Measurements from ENCODE around the gene THRSP.

THRSP gene

DNA sequence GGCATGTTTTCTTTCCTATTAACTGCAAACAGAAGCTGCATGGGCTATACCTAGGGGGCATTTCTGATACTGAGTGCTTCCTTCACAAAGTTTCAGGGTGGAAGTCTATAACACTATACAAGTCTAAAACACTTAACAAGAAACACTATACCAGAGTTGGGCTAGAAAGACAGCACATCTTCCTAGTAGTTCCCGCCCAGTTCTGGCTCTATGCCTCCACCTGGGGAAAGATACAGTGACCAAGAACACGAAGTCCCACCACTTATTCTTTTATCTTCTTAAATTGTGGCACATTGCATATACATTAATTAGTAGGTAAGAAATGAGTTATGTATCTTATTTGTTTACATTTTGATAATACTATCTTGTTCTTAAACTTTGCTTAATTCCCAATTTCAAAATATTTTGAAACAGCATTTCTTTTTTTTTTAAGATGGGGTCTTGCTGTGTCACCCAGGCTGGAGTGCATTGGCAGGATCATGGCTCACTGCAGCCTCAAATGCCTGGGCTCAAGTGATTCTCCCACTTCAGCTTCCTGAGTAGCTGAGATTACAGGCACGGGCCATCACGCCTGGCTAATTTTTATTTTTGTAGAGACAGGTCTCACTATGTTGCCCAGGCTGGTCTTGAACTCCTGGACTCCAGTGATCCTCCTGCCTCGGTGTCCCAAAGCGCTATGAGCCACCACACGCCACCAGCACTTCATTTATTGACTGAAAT lies 34.2 kb downstream of the THRSP start:
- H3K27ac ChIP-seq (ENCODE audit: low read depth, low read length): no peak overlapping the region
- no peak overlapping the region for H3K4me3 ChIP-seq (ENCODE audit: low read depth, low read length)
- H3K9ac ChIP-seq (ENCODE audit: low read length): no peak overlapping the region
- H3K9me3 ChIP-seq (ENCODE audit: control insufficient read depth, insufficient read depth, low read depth, low read length): no peaks in the 10 kb centered on the region
- H3K27me3 ChIP-seq (ENCODE audit: control insufficient read depth, insufficient read depth, low read length): no peaks in the 10 kb centered on the region
- peaks cover 37% of the 10 kb centered on the region for H3K36me3 ChIP-seq (ENCODE audit: control insufficient read depth, insufficient read depth, low read length)
- H3K4me1 ChIP-seq (ENCODE audit: control insufficient read depth, insufficient read depth, low read length): no peaks in the 10 kb centered on the region

DNA sequence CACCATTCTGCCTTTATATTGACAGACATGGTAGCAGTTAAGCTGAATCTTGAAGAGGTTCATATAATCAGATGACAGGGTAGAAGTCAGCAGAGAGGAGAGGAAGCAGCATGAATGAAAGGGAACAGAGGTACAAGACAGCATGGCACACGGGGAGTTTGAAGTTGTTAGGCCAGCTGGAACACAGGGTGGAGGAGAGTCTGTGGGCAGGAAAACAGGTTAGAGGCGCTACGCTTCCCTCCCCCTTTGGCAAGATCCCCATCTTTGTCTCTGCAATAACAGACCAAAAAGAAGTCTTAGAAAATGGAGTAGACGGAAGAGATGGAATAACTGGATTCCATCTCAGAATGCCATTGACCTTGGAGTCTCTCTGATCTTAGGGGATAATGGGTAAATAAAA lies 36.0 kb downstream of the THRSP start:
- no peak overlapping the region for H3K27ac ChIP-seq (ENCODE audit: low read depth, low read length)
- peaks cover 53% of the 10 kb centered on the region for H3K36me3 ChIP-seq (ENCODE audit: control insufficient read depth, insufficient read depth, low read length)
- H3K4me1 ChIP-seq (ENCODE audit: control insufficient read depth, insufficient read depth, low read length): no peaks in the 10 kb centered on the region
- H3K27me3 ChIP-seq (ENCODE audit: control insufficient read depth, insufficient read depth, low read length): no peaks in the 10 kb centered on the region
- no peak overlapping the region for H3K9ac ChIP-seq (ENCODE audit: low read length)
- no peak overlapping the region for H3K4me3 ChIP-seq (ENCODE audit: low read depth, low read length)
- H3K9me3 ChIP-seq (ENCODE audit: control insufficient read depth, insufficient read depth, low read depth, low read length): no peaks in the 10 kb centered on the region

DNA sequence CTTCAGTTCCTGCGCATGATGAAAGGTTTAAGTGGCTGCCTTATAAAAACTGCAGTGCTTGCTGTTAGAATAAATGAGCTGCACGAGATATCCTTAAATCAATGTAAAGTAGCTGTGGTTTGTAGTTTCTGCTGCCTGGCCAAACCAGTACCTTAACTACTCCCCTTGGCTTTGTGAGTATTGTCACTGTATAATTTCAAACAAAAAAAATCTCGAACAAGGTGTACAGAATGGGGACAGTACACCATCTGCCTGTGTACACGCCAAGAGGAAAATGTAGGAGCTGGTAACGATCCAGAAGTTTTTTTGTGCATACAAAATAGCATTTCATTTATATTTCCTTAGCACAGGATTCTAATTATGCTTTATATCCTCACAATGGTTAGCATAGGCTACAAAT lies 36.6 kb downstream of the THRSP start:
- Histone ChIP-seq H3K27me3 (ENCODE audit: control insufficient read depth, insufficient read depth, low read length) (no peaks in the 10 kb centered on the region), H3K9me3 (ENCODE audit: control insufficient read depth, insufficient read depth, low read depth, low read length) (no peaks in the 10 kb centered on the region), H3K4me1 (ENCODE audit: control insufficient read depth, insufficient read depth, low read length) (no peaks in the 10 kb centered on the region), H3K4me3 (ENCODE audit: low read depth, low read length) (no peak overlapping the region), H3K27ac (ENCODE audit: low read depth, low read length) (no peak overlapping the region), H3K36me3 (ENCODE audit: control insufficient read depth, insufficient read depth, low read length) (peaks cover 58% of the 10 kb centered on the region), H3K9ac (ENCODE audit: low read length) (no peak overlapping the region)

DNA sequence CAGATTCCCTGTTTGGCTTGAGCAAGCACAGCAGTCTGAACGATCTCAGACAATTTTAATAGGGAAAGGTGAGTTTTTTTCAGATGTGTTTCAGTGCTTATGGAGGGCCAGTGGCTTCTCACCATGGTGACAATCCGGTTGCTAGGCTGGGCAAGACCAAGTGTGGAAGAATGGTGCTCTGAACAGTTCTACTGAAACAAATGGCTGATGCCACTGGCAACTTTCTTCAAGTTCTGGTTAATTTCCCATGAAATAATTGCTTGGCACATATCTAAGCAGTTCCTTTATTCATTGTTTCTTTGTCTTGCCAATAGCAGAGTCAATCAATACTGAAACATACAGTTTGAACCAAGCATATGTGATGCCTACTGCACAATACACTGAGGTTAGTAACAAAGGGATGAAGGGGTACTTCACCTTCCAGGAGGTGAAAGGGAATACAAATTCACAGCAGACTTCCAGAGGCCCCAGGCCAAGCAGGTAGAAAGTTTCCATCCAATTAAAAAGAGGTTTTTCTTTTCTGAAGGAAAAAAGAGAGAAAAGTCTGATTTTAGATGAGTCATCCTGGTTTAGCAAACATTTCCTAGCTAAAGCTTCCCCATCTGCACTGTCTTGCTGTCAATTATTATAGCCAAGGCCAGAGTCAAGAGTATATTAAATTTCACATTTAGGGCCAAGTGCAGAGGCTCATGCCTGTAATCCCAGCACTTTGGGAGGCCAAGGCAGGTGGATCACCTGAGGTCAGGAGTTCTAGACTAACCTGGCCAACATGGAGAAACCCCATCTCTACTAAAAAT lies 37.2 kb downstream of the THRSP start:
- H3K27me3 ChIP-seq (ENCODE audit: control insufficient read depth, insufficient read depth, low read length): no peaks in the 10 kb centered on the region
- H3K36me3 ChIP-seq (ENCODE audit: control insufficient read depth, insufficient read depth, low read length): peaks cover 60% of the 10 kb centered on the region

DNA sequence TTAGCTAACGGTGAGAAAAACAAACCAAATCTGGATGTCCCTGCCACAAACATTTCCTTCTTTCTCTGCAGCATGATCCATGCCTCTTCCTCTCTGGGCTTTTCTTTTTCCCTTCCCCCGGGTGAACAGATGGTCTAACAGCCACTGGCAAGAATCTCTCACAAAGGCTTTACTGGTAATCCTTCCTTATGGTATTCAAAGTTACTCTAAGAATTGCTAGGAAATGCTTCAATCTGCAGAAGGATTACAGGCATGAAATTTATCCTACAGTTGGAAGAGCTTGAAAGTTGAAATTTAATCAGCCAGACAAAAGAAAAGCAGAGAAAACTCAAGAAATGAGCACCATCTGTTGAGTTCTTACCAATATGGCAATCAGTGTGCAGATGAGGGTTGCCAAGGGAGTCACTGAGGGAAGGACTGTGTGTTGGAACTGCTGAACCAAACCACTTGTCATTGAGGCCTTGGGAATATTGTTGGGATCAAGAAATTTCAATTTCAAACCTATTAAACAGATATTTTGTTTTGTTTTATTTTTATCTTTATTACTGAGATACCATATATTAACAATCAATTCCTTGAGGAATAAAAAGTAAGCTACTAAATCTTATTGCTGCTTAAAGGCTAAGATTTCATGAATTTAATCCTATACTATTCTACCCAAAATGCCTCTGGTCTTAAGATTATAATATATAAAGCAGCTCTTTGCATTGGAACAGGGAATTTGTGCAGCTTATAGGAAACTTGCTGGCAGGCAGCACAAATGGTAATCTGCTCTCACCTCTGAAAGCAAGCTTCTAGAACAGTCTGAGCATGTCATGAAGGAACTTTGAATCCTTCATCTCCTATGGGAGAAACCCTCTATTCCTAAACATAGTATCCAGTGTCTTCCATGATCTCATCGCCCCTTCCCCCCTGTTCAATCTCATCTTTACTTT lies 45.7 kb downstream of the THRSP start:
- H3K36me3 ChIP-seq (ENCODE audit: control insufficient read depth, insufficient read depth, low read length): peaks cover 69% of the 10 kb centered on the region

More for the DNA sequence above, 37.2 kb downstream of the THRSP start:
- Histone ChIP-seq H3K9me3 (ENCODE audit: control insufficient read depth, insufficient read depth, low read depth, low read length) (no peaks in the 10 kb centered on the region), H3K9ac (ENCODE audit: low read length) (no peak overlapping the region), H3K27ac (ENCODE audit: low read depth, low read length) (no peak overlapping the region), H3K4me3 (ENCODE audit: low read depth, low read length) (no peak overlapping the region), H3K4me1 (ENCODE audit: control insufficient read depth, insufficient read depth, low read length) (no peaks in the 10 kb centered on the region)

DNA sequence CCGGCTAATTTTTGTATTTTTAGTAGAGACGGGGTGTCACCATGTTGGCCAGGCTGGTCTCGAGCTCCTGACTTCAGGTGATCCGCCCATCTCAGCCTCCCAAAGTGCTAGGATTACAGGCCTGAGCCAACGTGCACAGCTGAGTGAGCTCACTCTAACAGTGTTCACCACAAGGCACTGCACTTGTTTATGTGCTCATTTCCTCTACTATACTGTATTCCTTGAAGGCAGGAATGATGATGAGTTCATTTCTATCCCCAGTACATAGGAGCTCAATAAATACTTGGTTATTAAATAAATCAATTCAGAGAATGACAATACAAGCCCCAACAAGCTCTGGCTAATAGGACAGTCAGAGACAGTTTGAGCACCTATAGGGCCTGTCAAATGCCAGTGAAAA lies 46.7 kb downstream of the THRSP start:
- peaks cover 65% of the 10 kb centered on the region for H3K36me3 ChIP-seq (ENCODE audit: control insufficient read depth, insufficient read depth, low read length)

More for the DNA sequence above, 45.7 kb downstream of the THRSP start:
- no peaks in the 10 kb centered on the region for H3K4me1 ChIP-seq (ENCODE audit: control insufficient read depth, insufficient read depth, low read length)
- H3K27ac ChIP-seq (ENCODE audit: low read depth, low read length): no peak overlapping the region
- no peak overlapping the region for H3K9ac ChIP-seq (ENCODE audit: low read length)
- no peaks in the 10 kb centered on the region for H3K9me3 ChIP-seq (ENCODE audit: control insufficient read depth, insufficient read depth, low read depth, low read length)
- no peaks in the 10 kb centered on the region for H3K27me3 ChIP-seq (ENCODE audit: control insufficient read depth, insufficient read depth, low read length)
- no peak overlapping the region for H3K4me3 ChIP-seq (ENCODE audit: low read depth, low read length)

DNA sequence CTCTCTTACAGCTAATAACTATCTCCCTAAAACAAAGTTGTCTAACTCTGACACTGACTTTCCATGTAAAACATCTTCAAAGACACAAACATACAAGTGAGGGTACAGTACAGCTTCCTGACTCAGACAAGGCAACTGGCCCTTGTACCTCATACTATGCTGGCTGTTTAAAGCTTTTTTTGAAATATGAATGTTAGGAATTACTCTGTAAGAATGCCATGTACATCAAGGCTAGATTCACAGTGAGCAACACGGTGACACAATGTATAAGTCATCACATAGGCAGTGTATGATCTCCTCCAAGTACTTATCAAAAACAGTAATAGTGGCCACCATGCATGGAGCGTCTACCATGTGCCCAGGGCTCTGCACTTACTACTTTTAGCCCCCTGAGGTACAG lies 47.2 kb downstream of the THRSP start:
- H3K4me1 ChIP-seq (ENCODE audit: control insufficient read depth, insufficient read depth, low read length): no peaks in the 10 kb centered on the region
- no peaks in the 10 kb centered on the region for H3K9me3 ChIP-seq (ENCODE audit: control insufficient read depth, insufficient read depth, low read depth, low read length)
- peaks cover 68% of the 10 kb centered on the region for H3K36me3 ChIP-seq (ENCODE audit: control insufficient read depth, insufficient read depth, low read length)
- no peak overlapping the region for H3K27ac ChIP-seq (ENCODE audit: low read depth, low read length)
- H3K27me3 ChIP-seq (ENCODE audit: control insufficient read depth, insufficient read depth, low read length): no peaks in the 10 kb centered on the region
- no peak overlapping the region for H3K9ac ChIP-seq (ENCODE audit: low read length)
- H3K4me3 ChIP-seq (ENCODE audit: low read depth, low read length): no peak overlapping the region

More for the DNA sequence above, 46.7 kb downstream of the THRSP start:
- Histone ChIP-seq H3K27me3 (ENCODE audit: control insufficient read depth, insufficient read depth, low read length) (no peaks in the 10 kb centered on the region), H3K4me3 (ENCODE audit: low read depth, low read length) (no peak overlapping the region), H3K9ac (ENCODE audit: low read length) (no peak overlapping the region), H3K9me3 (ENCODE audit: control insufficient read depth, insufficient read depth, low read depth, low read length) (no peaks in the 10 kb centered on the region), H3K4me1 (ENCODE audit: control insufficient read depth, insufficient read depth, low read length) (no peaks in the 10 kb centered on the region), H3K27ac (ENCODE audit: low read depth, low read length) (no peak overlapping the region)

DNA sequence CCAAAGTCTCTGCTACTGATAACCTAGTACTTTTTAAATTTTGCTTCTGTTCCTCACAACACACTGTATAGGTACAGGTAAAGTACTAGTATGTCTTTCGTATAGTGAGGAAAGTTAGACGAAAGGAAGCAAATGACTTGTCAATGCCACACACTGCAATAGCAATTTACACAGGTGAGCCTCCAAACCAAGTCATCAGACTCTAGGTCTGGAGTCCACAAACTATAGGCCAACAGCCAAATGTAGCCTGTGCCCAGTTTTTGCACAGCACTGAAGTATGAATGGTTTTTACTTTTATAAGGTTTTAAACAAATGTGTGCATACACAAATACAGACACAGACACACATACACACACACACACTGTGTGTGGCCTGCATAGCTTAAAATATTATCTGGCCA lies 47.6 kb downstream of the THRSP start:
- Histone ChIP-seq H3K4me3 (ENCODE audit: low read depth, low read length) (no peak overlapping the region), H3K9ac (ENCODE audit: low read length) (no peak overlapping the region), H3K4me1 (ENCODE audit: control insufficient read depth, insufficient read depth, low read length) (no peaks in the 10 kb centered on the region), H3K27ac (ENCODE audit: low read depth, low read length) (no peak overlapping the region), H3K27me3 (ENCODE audit: control insufficient read depth, insufficient read depth, low read length) (no peaks in the 10 kb centered on the region), H3K36me3 (ENCODE audit: control insufficient read depth, insufficient read depth, low read length) (peaks cover 71% of the 10 kb centered on the region), H3K9me3 (ENCODE audit: control insufficient read depth, insufficient read depth, low read depth, low read length) (no peaks in the 10 kb centered on the region)

DNA sequence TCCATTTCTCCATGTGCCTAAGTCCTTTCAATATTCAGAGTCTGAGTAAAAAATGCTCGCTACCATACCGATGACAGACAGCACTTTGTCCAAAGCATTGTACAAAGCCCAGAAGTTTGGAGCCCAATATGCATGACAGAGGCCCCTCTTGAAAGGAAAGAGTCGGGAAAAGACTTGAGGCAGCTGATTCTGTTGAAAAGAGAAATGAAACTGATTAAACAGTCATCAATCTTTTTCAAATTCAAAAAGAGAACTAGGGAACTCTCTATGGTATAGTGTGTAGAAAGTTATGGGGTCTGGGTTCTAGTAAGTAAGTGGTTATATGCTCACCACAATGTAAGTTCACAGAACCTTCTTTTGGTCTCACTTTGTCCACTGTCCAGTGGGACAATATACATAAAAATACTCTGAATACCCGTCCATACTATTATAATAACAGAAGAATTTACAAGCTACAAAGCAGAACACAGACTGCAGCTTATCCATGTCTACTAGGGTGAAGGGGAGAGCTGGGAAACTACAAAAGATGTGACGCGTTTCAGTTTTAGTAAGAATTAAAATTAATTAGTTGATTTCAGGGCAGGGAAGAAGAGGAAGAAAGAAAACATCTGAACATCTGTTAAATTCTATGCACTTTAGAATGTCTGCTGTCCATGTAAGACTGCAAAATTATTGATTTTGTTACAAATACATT lies 49.1 kb downstream of the THRSP start:
- H3K9me3 ChIP-seq (ENCODE audit: control insufficient read depth, insufficient read depth, low read depth, low read length): no peaks in the 10 kb centered on the region
- no peaks in the 10 kb centered on the region for H3K4me1 ChIP-seq (ENCODE audit: control insufficient read depth, insufficient read depth, low read length)
- H3K4me3 ChIP-seq (ENCODE audit: low read depth, low read length): no peak overlapping the region
- no peaks in the 10 kb centered on the region for H3K27me3 ChIP-seq (ENCODE audit: control insufficient read depth, insufficient read depth, low read length)
- H3K9ac ChIP-seq (ENCODE audit: low read length): no peak overlapping the region
- H3K27ac ChIP-seq (ENCODE audit: low read depth, low read length): no peak overlapping the region
- H3K36me3 ChIP-seq (ENCODE audit: control insufficient read depth, insufficient read depth, low read length): peaks cover 77% of the 10 kb centered on the region
